ENCODE results near the gene CHD8.
A peak's percentile ranks its signal among the peaks of the same experiment; 100 is the strongest.
"Not testable (repeated sequence)": the region's sequence is repeated elsewhere in the genome, so short reads cannot be mapped to it uniquely, and the experiment has no call there.

The CHD8 gene

DNA sequence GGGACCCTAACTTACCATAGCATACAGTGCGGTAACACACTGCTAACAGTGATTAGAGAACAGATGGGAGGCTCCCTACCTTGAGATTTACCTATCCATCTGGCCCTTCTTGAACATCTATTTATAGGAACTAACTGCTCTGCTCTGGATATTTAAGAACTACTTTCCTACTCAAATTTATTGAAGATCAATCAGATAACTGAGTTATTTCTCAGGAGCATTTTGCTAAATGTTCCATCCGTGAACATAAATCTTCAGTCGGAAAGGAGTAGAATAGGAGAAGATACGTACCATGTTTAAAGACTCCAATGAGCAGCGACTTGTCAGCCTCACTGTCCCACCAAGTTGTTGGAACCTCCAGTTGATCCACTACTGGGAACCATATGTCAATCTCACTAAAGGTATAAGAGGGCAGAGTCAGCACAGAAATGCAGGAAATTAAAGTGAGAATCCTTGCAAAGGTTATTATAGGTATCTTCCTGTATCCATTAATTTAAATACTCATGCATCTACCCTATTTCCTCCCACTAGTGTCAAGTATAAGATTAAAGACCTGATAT is 56.5 kb downstream of the CHD8 start:
- DNase-seq = no peak
- H3K36me3 Mint-ChIP-seq (ENCODE audit: low read depth) = peaks cover 91% of the 10 kb centered on the region
- H3K27ac Mint-ChIP-seq = no peak overlapping the region
- no peak overlapping the region for H3K4me3 Mint-ChIP-seq
- no peaks in the 10 kb centered on the region for H3K9me3 Mint-ChIP-seq
- H3K4me1 Mint-ChIP-seq (ENCODE audit: low read depth) = no peaks in the 10 kb centered on the region
- no peaks in the 10 kb centered on the region for H3K27me3 Mint-ChIP-seq

DNA sequence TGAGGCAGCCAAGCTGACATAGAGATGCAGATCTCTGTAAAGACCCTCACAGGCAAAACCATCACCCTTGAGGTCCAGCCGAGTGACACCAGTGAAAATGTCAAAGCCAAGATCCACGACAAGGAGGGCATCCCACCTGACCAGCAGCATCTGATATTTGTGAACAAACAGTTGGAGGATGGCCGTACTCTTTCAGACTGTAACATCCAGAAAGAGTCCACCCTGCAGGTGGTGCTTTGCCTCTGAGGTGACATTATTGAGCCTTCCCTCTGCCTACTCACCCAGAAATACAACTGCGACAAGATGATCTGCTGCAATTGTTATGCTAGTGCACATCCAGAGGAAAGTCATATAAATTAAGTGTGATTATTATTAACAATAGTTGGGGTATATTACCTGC is 57.0 kb downstream of the CHD8 start:
- Mint-ChIP-seq H3K9me3 (no peaks in the 10 kb centered on the region), H3K36me3 (ENCODE audit: low read depth) (peaks cover 93% of the 10 kb centered on the region), H3K4me3 (no peak overlapping the region), H3K27me3 (no peaks in the 10 kb centered on the region), H3K27ac (no peak overlapping the region), H3K4me1 (ENCODE audit: low read depth) (no peaks in the 10 kb centered on the region)
- no peak for DNase-seq

GRCh38 chr14:21395450-21395849 is 60.5 kb downstream of the CHD8 start:
- peaks cover 93% of the 10 kb centered on the region for H3K36me3 Mint-ChIP-seq (ENCODE audit: low read depth)

DNA sequence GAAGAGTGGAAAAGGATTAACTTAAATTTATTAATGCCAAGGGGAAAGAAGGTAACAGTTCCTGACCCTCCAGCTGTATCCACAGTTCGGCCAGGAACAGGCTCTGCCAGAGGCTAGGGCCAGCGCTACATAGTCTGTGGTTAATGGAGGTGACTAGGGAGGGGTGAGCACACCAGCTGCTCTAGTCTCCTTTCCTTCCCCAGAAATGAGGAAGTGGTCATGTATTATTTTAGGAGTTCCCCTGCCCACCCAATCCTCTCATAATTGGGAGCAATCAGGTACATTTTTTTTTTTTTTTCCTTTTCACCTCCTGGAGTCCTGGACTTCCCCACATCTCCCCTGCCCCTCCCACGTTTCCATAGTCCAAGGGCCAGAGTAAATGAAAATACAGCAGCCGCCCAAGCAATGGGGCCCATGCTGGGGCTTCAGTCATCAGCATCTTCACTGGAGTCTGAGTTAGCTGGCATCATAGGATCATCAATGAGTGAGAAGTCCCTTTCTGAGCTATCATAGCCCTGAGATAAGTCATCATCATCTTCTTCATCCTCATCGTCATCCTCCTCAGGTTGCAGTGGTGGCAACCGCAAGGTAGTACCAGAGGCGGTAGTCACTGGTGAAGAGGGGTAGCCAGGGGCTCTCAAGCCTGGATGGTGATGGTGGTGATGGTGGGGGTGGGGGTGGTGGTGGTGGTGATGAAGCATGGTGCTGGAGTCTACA is 70.6 kb downstream of the CHD8 start:
- DNase-seq = no peak
- no peaks in the 10 kb centered on the region for H3K9me3 Mint-ChIP-seq
- peak overlapping the region; percentile 96 for H3K4me3 Mint-ChIP-seq
- H3K27ac Mint-ChIP-seq = peak overlapping the region; percentile 98
- H3K36me3 Mint-ChIP-seq (ENCODE audit: low read depth) = peaks cover 90% of the 10 kb centered on the region
- no peaks in the 10 kb centered on the region for H3K27me3 Mint-ChIP-seq
- H3K4me1 Mint-ChIP-seq (ENCODE audit: low read depth) = peaks cover 32% of the 10 kb centered on the region

More at GRCh38 chr14:21395450-21395849, 60.5 kb downstream of the CHD8 start:
- no peak overlapping the region for H3K27ac Mint-ChIP-seq
- no peaks in the 10 kb centered on the region for H3K4me1 Mint-ChIP-seq (ENCODE audit: low read depth)
- no peaks in the 10 kb centered on the region for H3K27me3 Mint-ChIP-seq
- no peak overlapping the region for H3K4me3 Mint-ChIP-seq
- DNase-seq = no peak
- H3K9me3 Mint-ChIP-seq = no peaks in the 10 kb centered on the region

DNA sequence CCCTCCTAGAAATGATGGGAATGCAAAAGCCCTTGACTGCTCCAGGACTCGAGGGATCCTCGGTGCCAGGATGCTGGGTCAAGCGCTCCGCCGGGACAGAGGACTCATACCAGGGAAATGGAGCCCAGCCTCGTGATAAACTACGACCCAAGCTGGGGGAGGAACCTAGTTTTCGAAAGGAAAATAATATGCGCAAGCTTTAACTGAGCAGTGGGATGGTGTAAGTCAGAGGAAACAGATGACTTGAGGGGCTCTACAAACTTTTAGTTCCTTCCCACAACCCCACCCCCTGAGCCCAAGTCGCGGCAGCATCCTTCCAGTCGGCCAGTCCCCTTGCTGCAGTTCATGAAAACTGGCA is 71.5 kb downstream of the CHD8 start:
- no peak for DNase-seq
- Mint-ChIP-seq H3K27ac (peak overlapping the region; percentile 98), H3K9me3 (no peaks in the 10 kb centered on the region), H3K4me1 (ENCODE audit: low read depth) (peaks cover 39% of the 10 kb centered on the region), H3K27me3 (no peaks in the 10 kb centered on the region), H3K4me3 (peak overlapping the region; percentile 96), H3K36me3 (ENCODE audit: low read depth) (peaks cover 90% of the 10 kb centered on the region)

- Mint-ChIP-seq H3K9me3 (no peaks in the 10 kb centered on the region), H3K36me3 (ENCODE audit: low read depth) (peaks cover 90% of the 10 kb centered on the region), H3K27me3 (no peaks in the 10 kb centered on the region), H3K4me3 (peak within 1 kb of the TSS; percentile 96), H3K4me1 (ENCODE audit: low read depth) (peaks cover 42% of the 10 kb centered on the region), H3K27ac (peak within 1 kb of the TSS; percentile 98)
- DNase-seq = peak; percentile 94
Observed at GRCh38 chr14:21383848-21384493, 72.0 kb downstream of the CHD8 start, which contains the start of gene SUPT16H. Gene SUPT16H, minus strand, starts transcription at chr14:21384019. Its CDS starts 92 bp downstream, at chr14:21383927.

- peaks cover 90% of the 10 kb centered on the region for H3K36me3 Mint-ChIP-seq (ENCODE audit: low read depth)
Observed at GRCh38 chr14:21382886-21383847, 72.8 kb downstream of the CHD8 start.

GRCh38 chr14:21382095-21382494 is 73.8 kb downstream of the CHD8 start:
- peak overlapping the region; percentile 96 for H3K4me3 Mint-ChIP-seq
- H3K27me3 Mint-ChIP-seq = no peaks in the 10 kb centered on the region
- H3K36me3 Mint-ChIP-seq (ENCODE audit: low read depth) = peaks cover 92% of the 10 kb centered on the region
- H3K4me1 Mint-ChIP-seq (ENCODE audit: low read depth) = peaks cover 53% of the 10 kb centered on the region
- DNase-seq = no peak
- peak overlapping the region; percentile 98 for H3K27ac Mint-ChIP-seq
- H3K9me3 Mint-ChIP-seq = no peaks in the 10 kb centered on the region

More at GRCh38 chr14:21382886-21383847, 72.8 kb downstream of the CHD8 start:
- Mint-ChIP-seq H3K4me3 (peak overlapping the region; percentile 96), H3K27me3 (no peaks in the 10 kb centered on the region), H3K4me1 (ENCODE audit: low read depth) (peaks cover 47% of the 10 kb centered on the region), H3K9me3 (no peaks in the 10 kb centered on the region), H3K27ac (peak overlapping the region; percentile 98)
- peak; percentile 68 for DNase-seq

GRCh38 chr14:21379338-21379737 is 76.6 kb downstream of the CHD8 start:
- peaks cover 92% of the 10 kb centered on the region for H3K36me3 Mint-ChIP-seq (ENCODE audit: low read depth)
- no peak for DNase-seq
- H3K4me1 Mint-ChIP-seq (ENCODE audit: low read depth) = peaks cover 51% of the 10 kb centered on the region
- H3K27me3 Mint-ChIP-seq = no peaks in the 10 kb centered on the region
- no peak overlapping the region for H3K27ac Mint-ChIP-seq
- no peak overlapping the region for H3K4me3 Mint-ChIP-seq
- no peaks in the 10 kb centered on the region for H3K9me3 Mint-ChIP-seq

DNA sequence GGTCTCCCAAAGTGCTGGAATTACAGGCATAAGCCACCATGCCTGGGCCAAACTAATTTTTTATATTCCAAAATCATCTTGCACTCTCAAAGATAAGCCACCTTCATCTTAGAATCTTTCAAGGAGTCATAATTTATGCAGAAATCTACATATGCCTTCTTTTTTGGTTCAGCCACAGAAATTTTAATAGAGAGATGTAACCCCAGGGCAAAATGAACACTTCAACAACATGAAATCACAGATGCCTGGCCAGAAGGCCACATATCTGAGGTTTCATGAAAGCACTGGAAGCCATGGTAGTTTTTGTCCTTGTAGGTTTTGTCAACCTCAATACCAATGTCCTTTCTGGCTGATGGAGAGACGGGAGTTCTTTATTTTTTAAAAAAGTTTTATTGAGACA is 81.9 kb downstream of the CHD8 start:
- H3K9me3 Mint-ChIP-seq = no peaks in the 10 kb centered on the region
- H3K27ac Mint-ChIP-seq = no peak overlapping the region
- H3K36me3 Mint-ChIP-seq (ENCODE audit: low read depth) = peaks cover 96% of the 10 kb centered on the region
- no peak for DNase-seq
- peaks cover 23% of the 10 kb centered on the region for H3K4me1 Mint-ChIP-seq (ENCODE audit: low read depth)
- H3K4me3 Mint-ChIP-seq = no peak overlapping the region
- no peaks in the 10 kb centered on the region for H3K27me3 Mint-ChIP-seq

DNA sequence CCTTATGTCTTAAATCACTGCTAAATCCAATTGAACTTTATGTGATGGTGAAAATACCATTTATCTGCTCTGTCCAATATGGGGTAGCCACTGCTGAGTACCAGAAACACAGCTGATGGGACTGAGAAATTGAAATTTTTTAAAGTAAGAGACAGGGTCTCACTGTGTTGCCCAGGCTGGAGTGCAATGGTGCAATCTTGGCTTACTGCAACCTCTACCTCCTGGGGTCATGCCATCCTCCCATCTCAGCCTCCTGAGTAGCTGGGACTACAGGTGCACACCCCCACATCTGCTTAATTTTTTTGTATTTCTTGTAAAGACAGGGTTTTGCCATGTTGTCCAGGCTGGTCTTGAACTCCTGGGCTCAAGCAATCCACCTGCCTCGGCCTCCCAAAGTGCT is 83.1 kb downstream of the CHD8 start:
- not testable (repeated sequence) for DNase-seq, H3K27me3 Mint-ChIP-seq, H3K27ac Mint-ChIP-seq, H3K9me3 Mint-ChIP-seq, H3K4me3 Mint-ChIP-seq
- Mint-ChIP-seq H3K4me1 (ENCODE audit: low read depth) (peaks cover 15% of the 10 kb centered on the region), H3K36me3 (ENCODE audit: low read depth) (peaks cover 98% of the 10 kb centered on the region)

GRCh38 chr14:21369949-21370679 is 85.8 kb downstream of the CHD8 start:
- Mint-ChIP-seq H3K27ac (no peak overlapping the region), H3K4me3 (no peak overlapping the region), H3K4me1 (ENCODE audit: low read depth) (peaks cover 2% of the 10 kb centered on the region), H3K9me3 (no peaks in the 10 kb centered on the region), H3K27me3 (no peaks in the 10 kb centered on the region), H3K36me3 (ENCODE audit: low read depth) (peaks cover 98% of the 10 kb centered on the region)
- DNase-seq = no peak

DNA sequence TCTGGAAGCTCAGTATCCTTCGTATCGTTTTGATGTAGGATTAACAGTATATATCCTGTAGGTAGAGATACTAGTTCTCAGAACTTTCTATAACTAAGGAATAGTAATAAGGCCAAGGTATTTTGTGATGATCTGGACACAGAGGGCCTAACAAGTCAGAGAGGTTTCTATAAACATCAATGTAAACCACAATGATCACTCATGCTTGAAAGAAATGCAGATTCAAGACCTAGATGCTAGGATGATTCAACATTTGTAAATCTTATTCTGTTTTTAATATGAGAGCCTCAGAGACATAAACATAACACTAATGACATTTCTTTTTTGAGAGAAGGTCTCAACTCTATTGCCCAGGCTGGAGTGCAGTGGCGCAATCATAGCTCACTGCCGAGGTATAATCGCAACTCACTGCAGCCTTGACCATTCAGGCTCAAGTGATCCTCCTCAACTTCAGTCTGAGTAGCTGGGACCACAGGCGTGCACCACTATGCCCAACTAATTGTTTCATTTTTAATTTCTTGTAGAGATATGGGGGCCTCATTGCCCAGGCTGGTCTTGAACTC is 88.3 kb downstream of the CHD8 start:
- H3K27ac Mint-ChIP-seq = peak overlapping the region; percentile 29

More for the DNA sequence above, 88.3 kb downstream of the CHD8 start:
- H3K27me3 Mint-ChIP-seq = no peaks in the 10 kb centered on the region
- DNase-seq = no peak
- H3K36me3 Mint-ChIP-seq (ENCODE audit: low read depth) = peaks cover 100% of the 10 kb centered on the region
- no peaks in the 10 kb centered on the region for H3K4me1 Mint-ChIP-seq (ENCODE audit: low read depth)
- no peak overlapping the region for H3K4me3 Mint-ChIP-seq
- no peaks in the 10 kb centered on the region for H3K9me3 Mint-ChIP-seq

Data from activated T-cell treated with anti-CD3 and anti-CD28 coated beads, Interleukin-2, amount 50 U/mL, for 24 hours (primary cell).